ENCODE measurements around the gene SUCNR1.
"Not testable (repeated sequence)": the region's sequence is repeated elsewhere in the genome, so short reads cannot be mapped to it uniquely, and the experiment has no call there.

The SUCNR1 gene, protein sequence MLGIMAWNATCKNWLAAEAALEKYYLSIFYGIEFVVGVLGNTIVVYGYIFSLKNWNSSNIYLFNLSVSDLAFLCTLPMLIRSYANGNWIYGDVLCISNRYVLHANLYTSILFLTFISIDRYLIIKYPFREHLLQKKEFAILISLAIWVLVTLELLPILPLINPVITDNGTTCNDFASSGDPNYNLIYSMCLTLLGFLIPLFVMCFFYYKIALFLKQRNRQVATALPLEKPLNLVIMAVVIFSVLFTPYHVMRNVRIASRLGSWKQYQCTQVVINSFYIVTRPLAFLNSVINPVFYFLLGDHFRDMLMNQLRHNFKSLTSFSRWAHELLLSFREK

DNA sequence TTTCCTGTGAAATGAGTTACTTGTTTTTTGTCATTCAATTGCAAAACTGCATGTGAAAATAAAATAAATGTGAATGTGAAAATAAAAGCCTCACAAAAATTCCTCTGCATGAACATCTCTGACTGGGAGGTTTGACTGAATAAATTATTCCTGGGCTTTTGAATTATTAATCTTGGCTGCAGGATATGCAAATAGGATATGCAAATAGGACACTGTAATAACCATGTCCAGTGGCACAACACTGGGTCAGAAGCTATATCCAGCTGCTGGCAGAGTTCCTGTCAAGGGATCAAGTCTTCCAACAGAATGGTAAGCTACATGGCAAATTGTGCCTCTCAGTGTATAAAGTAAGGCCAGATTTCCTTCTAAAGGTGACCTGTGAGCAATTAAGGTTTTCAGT, at the start of gene SUCNR1:
Gene SUCNR1 (plus strand): TSS at position 246 of the 400 bp plus-strand sequence. CDS start 6,250 bp downstream, outside the sequence.
- no peak for DNase-seq (ENCODE audit: low spot score)

DNA sequence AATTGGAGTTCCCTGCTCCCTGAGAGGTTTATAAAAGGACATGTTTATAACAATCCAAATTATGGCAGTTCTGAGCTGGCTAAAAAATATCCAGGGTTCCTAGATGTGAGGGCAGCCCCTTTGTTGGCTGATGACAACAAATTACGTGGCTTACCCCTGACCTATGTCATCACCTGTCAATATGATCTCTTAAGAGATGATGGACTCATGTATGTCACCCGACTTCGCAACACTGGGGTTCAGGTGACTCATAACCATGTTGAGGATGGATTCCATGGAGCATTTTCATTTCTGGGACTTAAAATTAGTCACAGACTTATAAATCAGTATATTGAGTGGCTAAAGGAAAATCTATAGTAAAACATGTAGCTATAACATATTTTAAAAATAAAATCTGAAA, 45.6 kb upstream of the SUCNR1 start:
- no peak for DNase-seq (ENCODE audit: low spot score)

DNA sequence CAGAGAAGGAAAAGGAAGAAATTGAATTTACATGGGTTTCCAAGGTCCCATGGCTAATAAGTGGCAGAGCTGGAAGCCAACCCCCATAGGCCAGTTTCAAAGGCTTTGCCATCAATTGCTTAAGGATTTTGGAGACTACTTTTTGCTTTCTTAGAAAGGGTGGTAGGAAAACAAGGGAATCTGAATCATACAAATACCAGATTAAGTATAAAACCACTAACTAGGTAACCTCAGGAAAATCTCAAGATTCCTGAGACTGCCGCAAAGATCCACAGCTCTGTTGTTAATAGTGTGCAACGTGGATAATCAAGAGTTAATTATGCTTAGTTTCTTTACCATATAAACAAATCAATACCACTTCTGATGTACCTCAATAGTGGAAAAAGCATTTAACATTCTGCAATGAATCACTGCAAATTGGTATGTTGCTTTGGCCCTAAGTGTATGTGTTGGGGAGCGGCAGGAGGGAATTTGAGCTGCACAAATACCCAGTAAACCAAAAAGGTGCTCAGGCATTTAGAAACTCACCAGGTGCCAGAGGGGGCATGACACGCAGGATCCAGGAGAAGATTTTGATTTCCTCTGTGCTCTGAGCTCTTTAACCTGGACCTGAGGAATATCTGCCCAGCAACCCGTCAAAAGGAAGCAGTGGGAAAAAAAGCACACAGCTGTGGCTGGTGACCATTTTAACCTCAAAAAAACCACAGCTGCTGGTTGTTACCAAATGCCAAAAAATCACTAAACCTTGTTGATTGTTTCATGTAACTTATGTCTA, 37.5 kb upstream of the SUCNR1 start:
- no peak for DNase-seq (ENCODE audit: low spot score)

DNA sequence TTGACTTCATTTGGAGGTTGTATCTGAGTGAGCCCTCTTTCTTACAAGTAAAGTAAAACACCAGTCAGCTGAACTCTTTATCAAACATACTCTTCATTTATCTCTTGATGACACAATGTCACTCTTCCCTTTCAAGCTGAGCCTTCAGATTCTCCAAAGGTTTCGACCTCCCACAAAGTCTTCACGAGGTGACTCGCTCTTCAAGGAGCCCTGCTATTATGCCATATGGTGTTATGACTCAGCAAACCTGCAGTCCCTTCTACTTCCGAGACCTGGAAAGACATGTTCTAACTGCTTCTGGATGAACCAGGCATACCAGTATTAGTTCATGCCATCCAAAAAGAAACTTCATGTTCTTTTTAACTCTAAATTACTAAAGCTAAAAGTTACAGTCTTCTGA, 36.4 kb upstream of the SUCNR1 start:
- no peak for DNase-seq (ENCODE audit: low spot score)

DNA sequence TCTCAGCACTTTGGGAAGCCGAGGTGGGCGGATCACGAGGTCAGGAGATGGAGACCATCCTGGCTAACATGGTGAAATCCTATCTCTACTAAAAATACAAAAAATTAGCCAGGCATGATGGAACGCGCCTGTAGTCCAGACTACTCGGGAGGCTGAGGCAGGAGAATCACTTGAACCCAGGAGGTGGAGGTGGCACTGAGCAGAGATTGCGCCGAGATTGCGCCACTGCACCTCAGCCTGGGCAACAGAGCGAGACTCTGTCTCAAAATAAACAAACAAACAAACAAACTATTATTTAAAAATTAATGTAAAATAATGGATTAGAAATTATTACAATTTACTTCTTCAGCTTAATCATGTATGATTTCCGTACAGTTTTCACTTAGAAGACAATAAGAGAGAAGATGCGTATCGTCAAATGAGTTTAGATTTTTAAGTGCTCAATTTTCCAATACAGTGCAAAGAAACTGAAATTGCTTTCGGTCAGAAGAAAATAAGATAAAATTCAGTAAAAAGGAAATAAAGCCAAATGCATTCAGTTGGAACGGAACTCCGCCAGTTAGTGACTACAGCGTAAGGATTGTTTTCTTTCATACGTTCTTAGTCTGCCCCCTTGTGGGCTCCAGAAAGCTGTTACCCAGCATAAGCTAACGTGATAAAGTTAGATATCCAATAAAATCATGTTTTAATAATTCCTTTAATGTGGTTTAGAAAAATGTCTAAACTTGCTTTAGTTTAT, 34.7 kb upstream of the SUCNR1 start:
- DNase-seq (ENCODE audit: low spot score) = peak; percentile 59

DNA sequence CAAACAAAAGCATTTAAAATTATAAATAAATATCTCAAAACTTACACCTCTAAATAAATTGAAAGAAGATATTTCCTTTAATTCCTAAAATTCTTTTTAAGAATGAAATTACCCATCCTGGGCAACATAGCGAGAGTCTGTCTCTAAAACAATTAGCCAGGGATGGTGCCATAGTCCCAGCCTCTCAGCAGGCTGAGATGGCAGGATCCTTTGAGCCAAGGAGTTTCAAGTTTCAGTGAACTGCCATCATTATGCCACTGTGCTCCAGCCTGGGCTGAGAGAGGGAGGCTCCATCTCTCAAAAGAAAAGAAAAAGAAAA, 34.2 kb upstream of the SUCNR1 start:
- DNase-seq (ENCODE audit: low spot score) = no peak

DNA sequence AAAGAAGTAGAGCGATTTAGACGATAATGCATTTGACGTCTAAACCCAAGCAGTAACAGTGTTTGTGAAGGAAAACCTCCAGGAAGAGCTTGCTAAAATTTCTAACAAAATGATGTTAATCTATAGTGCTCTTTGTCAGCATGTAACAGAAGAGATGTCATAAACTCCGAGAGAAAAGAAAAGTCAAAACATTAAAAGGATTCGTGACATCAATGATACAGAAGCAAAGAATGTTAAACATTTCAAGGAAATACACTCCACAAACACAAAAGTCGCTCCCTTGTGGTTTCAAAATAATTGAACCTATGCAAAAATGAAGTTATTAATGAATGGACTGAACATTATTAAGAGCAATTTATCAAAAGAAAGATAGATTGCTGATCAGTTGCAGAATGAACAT, 31.6 kb upstream of the SUCNR1 start:
- DNase-seq (ENCODE audit: low spot score) = no peak

DNA sequence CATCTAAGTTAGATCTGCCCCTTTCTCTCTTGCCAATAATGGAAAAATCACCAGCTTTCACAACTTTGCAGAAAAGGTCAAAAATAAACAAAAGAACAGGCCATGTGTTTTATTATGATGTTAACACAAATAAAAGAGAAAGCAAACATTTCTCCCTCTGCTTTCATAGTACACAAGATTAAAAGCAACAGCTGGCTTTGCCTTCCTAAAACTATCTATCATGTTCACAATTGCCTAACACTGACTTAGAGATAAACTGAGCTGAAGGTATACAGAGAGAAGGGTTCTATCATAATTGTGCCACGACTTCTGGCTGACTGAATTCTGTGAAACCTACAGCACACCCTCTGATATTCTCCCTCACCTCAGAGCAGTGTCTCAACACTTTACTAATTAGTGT, 30.2 kb upstream of the SUCNR1 start:
- no peak for DNase-seq (ENCODE audit: low spot score)

DNA sequence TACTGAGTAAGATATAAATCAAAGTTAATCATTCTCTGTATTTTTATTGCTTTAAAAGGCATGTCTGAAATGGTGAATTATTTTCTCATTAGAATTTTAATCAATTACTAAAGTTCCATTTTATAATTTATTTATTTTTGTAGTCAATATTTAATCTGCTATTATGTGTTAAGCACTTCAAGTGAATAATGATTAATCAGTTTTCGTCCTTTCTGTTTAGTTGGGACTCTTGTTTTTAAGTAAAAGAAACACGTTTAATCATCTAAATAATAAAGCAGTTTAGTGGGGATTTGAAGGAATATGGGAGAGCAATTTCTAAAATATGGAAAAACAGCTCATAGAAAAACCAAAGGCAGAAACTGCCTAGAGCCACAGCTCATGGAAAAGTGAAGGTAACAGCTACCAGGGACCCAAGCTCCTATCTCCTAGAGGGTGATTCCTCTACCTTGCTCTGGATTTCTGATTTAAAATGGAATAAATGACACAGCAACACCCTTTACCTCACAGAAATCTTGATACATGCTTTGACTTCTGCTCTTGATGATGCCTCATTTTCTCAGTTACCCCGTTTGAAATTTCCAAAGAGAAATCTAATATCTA, 28.0 kb upstream of the SUCNR1 start:
- DNase-seq (ENCODE audit: low spot score) = no peak

DNA sequence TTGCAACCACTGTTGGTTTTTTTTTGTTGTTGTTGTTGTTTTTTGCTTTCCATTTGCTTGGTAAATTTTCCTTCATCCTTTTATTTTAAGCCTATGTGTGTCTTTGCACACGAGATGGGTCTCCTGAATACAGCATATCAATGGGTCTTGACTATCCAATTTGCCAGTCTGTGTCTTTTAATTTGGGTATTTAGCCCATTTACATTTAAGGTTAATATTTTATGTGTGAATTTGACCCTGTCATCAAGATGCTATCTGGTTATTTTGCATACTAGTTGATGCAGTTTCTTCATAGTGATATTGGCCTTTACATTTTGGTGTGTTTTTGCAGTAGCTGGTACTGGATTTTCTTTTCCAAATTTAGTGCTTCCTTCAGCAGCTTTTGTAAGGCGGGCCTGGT, 23.4 kb upstream of the SUCNR1 start:
- not testable (repeated sequence) for DNase-seq (ENCODE audit: low spot score)

DNA sequence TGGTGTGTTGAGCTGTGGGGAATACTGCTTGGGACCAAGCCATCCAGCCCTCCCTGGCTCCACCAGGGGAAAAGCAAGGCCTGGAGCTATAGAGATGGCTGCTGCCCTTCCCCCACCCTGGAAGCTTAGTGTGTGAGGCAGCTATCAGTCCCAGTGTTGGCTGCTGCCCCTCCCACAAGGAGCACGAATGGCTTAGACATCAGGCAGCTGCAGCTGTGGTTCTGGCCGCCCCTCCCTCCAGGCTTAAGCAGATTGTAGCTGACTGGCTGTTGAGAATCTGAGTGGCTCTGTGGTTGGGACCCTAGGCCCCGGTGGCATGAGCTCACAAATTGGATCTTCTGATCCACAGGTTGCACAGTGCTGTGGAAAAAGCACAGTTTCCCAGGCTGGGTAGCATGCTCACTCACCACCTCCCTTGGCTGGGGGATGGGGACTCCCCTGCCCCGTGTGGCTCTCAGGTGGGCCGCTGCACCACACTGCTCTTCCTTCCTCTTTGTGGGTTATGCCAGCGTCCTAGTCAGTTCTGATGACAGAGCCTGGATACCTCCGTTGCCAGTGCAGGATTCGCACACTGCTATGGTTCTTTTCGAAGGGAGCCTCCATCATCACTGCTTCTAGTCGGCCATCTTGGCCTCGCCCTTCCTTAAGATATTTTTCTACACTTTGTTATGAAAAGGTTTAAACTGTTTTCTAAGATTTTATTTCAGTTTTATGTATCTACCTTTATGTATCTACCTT, 21.2 kb upstream of the SUCNR1 start:
- DNase-seq (ENCODE audit: low spot score) = peak; percentile 60

DNA sequence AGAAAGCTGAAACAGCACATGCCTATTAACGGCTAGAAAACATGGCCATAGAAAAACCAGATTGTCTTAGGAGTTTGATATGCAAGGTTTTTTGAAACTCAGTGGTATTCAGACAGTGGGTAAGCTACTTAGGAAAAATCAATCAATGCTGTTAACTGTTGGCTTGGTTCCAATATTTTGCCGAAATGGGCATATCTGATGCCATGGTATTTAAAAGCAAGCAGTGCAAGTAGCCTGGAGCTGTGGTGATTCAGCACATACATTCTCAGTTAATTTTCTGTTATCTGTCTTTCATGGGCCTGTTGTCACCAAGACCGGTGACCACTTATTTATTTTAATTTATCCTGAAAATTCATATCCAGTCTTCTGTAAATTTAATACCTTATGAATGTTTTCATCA, 17.3 kb upstream of the SUCNR1 start:
- no peak for DNase-seq (ENCODE audit: low spot score)

DNA sequence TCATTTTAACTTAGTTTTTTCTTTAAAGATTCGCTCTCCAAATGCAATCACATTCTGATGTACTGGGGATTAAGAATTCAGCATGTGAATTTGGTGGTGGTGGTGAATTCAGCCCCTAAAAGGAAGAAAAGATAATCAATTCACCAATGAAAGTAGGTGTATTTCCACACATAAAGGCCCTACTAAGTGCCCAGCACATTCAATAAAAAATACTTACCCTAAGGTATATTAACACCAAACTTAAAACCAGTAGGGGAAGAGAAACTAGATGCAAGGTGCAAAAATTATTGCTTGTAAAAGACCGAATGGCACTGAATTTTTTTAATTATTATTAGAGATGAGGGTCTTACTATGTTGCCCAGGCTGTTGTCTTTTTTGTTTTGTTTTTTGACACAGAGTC, 16.8 kb upstream of the SUCNR1 start:
- DNase-seq (ENCODE audit: low spot score) = no peak

DNA sequence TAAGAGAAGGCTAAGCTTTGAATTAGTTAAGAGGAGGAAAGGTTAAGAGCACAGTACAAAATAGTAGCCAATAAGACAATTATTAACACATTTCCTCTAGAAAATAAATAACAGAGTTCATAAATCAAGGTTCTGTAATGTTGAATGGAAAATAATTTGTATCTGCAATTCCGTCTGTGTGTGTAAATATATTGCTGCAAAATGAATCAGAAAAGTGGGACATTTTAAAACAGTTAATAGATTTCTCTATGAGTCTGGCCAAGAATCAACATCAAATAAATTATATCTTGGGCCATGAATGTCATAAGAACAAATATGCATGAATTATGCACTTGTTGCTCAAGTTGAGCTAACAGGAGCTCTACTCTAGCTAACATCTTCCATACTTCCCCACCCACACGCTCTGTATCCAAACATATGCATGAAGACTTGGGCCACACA, 14.2 kb upstream of the SUCNR1 start:
- DNase-seq (ENCODE audit: low spot score) = no peak

DNA sequence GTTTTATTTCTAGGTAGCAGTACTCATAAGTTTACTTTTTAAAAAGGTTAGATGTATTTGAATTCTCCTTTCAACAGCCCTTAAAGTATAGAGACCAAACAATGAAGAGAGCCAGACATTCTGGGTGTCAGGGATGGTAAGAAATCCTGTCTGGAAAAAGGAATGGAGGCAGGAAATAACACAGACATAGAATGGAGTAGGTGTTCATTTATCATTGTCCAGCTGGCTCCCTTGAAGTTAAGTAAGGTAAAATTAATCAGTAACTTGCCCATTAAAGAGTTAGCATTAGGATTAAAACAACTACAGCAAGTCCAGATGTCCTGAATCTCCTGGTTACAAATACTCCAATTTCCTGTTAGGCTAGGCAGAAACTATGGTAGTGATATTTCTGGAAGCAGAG, 13.5 kb upstream of the SUCNR1 start:
- DNase-seq (ENCODE audit: low spot score) = no peak

DNA sequence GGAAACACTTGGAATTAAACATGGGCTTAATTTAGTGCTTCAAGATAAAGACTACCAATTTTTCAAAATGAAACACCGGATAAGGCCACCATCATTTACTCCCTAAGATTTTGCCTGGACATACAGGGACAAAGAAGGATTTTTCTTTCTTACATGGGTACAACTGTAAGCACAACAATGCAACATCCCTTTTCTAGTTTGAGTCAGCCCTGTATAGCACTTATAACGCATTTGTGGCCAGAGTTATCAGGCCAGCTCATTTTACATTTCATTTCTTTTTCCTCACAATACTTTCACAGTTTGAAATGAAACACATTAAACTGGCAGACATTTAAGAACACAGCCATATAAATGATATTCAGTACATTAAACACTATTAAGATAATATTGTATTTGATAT, 9.8 kb upstream of the SUCNR1 start:
- DNase-seq (ENCODE audit: low spot score) = no peak

DNA sequence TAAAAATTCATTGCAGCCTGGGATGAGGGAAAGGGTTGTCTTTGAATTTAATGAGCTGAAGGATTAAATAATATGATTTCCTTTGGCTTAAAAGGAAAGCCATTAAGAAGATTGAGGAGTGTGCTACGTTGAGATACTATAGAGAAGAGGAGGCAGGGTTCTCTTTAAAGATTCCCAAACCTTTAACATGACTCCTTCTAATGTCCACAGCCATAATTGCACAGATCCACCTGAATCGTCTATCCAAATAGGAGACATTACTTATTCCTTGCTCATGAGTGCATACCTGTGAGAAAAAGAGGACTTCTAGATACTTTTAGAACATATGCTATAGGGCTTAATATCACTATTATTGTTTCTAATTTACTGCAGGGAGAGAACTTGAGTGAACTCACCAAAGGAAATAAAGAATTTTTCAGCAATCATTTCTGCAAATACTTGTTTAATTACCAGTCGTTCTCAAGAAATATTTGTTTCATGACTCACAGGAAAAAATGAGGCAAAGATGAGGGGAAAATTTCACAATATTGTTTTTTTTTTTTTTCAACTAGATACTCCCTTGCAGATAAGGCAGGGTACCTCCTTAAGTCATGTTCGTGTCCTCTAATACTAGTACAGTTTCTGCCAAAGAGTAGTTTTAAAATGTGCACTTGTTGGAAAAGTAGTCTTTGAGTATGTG, 8.9 kb upstream of the SUCNR1 start:
- no peak for DNase-seq (ENCODE audit: low spot score)

DNA sequence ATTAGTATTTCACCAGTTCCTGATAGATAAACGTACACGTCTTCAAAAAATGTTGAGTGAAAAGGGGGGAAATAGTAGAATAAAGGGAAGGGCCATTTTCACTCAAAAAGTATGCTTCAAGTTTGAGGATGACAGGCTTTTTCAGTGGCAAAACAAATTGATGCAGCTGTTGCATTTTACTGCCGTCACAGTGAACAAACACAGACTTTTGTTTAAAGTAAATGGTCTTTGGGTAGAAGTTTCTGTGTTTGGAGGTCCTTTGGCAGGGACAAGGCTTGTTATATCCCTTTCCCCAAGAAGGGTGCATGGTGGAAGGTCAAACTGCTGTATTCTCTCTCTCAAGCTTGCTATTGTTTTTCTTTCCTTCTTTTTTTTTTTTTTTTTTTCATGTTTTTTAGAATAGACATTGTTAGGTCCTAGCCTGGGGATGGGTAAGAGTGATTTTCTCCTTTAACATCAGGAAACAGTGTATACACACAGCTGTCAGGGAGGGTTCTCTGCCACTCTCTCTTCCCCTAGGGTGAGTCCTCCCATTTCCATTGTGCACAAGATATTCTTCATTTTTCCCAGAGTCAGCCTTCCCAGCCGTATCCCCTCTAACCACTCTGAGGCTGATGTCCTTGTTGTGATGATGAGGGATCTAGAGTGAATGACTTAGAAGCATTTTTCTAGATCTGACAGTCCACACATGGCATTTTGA, 6.6 kb upstream of the SUCNR1 start:
- DNase-seq (ENCODE audit: low spot score) = no peak

DNA sequence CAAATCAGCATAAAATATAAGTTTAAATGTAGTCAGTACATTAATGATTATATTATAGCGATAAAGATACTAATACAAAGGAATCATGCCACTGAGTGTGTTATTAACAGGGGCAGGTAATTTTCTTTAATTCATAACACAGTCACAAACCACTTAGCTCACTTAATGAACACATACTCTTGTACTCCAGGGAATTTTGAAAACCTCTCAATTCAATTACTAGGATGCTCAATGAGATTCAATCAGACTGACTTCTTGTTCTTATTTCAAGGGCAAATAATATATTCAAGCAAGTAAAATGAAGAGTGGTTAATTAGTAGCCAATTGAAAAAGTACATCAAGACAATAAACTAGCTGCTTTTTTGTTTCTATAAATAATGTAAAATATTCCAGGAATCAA, 5.8 kb upstream of the SUCNR1 start:
- no peak for DNase-seq (ENCODE audit: low spot score)

DNA sequence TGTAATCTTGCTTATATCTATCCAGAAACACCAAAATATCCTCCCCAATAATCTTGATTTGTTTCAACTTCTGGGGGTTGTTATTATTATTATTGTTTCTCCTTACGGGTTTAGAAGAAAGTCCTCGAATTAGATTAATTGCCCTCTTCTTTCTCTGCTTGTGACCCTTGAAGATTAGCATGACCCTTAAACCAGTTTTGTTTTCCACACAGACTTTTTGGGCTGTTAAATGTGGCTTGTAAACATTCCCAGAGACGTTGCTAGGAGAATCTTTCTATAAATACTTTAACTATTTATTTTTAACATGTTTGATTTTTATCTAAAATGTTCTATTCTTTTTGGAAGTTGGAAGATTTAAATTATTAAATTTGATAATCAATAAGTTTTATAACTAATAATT, 4.3 kb upstream of the SUCNR1 start:
- DNase-seq (ENCODE audit: low spot score) = no peak
